Mesendoderm (in vitro differentiated cells): ENCODE data around the gene PRIMA1.
"Not testable (repeated sequence)": the region's sequence is repeated elsewhere in the genome, so short reads cannot be mapped to it uniquely, and the experiment has no call there.

Experiments
- DNase-seq: peaks from one replicate; pipeline ENCODE4 v3.0.0; 2013
- H2AK5ac ChIP-seq: 2 replicates; pipeline ENCODE4 v1.6.1; 2013; ENCODE audit warnings: low read length, inconsistent platforms
- H2BK120ac ChIP-seq: 2 replicates; pipeline ENCODE4 v1.6.1; 2013; ENCODE audit warnings: low read depth, mild to moderate bottlenecking, low read length, moderate library complexity, mixed read lengths
- H2BK15ac ChIP-seq: replicated peaks from 2 replicates; pipeline ENCODE4 v1.6.1; 2013; ENCODE audit warnings: low read depth, mild to moderate bottlenecking, moderate library complexity
- H2BK5ac ChIP-seq: 2 replicates; pipeline ENCODE4 v1.6.1; 2013; ENCODE audit warnings: low read length, inconsistent platforms
- H3K18ac ChIP-seq: 2 replicates; pipeline ENCODE4 v1.6.1; 2013; ENCODE audit warnings: mild to moderate bottlenecking, low read length, mixed read lengths
- H3K23ac ChIP-seq: one replicate; pipeline ENCODE4 v1.6.1; 2013; ENCODE audit warnings: low read length
- H3K27ac ChIP-seq: 2 replicates; pipeline ENCODE4 v1.5.1; 2013; ENCODE audit warnings: low read depth, mild to moderate bottlenecking, inconsistent platforms, low read length, moderate library complexity
- H3K27me3 ChIP-seq: 2 replicates; pipeline ENCODE4 v1.6.1; 2013; ENCODE audit warnings: low read length, control low read depth, mild to moderate bottlenecking, inconsistent platforms; ENCODE audit not compliant: insufficient read depth, poor library complexity
- H3K36me3 ChIP-seq: 2 replicates; pipeline ENCODE4 v1.6.1; 2013; ENCODE audit warnings: low read length, inconsistent platforms; ENCODE audit not compliant: control insufficient read depth, insufficient read depth
- H3K4ac ChIP-seq: one replicate; pipeline ENCODE4 v1.6.1; 2013; ENCODE audit warnings: low read depth, mild to moderate bottlenecking, low read length, moderate library complexity
- H3K4me1 ChIP-seq: 2 replicates; pipeline ENCODE4 v1.6.1; 2013; ENCODE audit warnings: low read depth, low read length, inconsistent platforms; ENCODE audit not compliant: control insufficient read depth
- H3K4me2 ChIP-seq: 2 replicates; pipeline ENCODE4 v1.6.1; 2013; ENCODE audit warnings: low read length
- H3K4me3 ChIP-seq: 2 replicates; pipeline ENCODE4 v1.5.1; 2013; ENCODE audit warnings: mild to moderate bottlenecking, low read length
- H3K56ac ChIP-seq: one replicate; pipeline ENCODE4 v1.6.1; 2013; ENCODE audit warnings: low read length
- H3K79me1 ChIP-seq: 2 replicates; pipeline ENCODE4 v1.6.1; 2013; ENCODE audit warnings: low read length, inconsistent platforms
- H3K79me2 ChIP-seq: 2 replicates; pipeline ENCODE4 v1.6.1; 2013; ENCODE audit warnings: mild to moderate bottlenecking, low read length; ENCODE audit not compliant: control insufficient read depth, insufficient read depth
- H3K9ac ChIP-seq: 2 replicates; pipeline ENCODE4 v1.6.1; 2013; ENCODE audit warnings: low read length, inconsistent platforms
- H4K5ac ChIP-seq: one replicate; pipeline ENCODE4 v1.6.1; 2013; ENCODE audit warnings: low read length
- H4K8ac ChIP-seq: one replicate; pipeline ENCODE4 v1.6.1; 2013; ENCODE audit warnings: low read depth, mild to moderate bottlenecking, control low read depth, low read length, moderate library complexity
- WGBS: extraction: QIAGEN DNeasy Blood & Tissue Kit; methylation state at CpG from one replicate; pipeline ENCODE4 v1.1.7; 2013; ENCODE audit warnings: low lambda C conversion rate, missing lambda C conversion rate; ENCODE audit not compliant: insufficient coverage; ENCODE audit errors: extremely low coverage; 5-methylcytosine and 5-hydroxymethylcytosine counted together

PRIMA1 gene

DNA sequence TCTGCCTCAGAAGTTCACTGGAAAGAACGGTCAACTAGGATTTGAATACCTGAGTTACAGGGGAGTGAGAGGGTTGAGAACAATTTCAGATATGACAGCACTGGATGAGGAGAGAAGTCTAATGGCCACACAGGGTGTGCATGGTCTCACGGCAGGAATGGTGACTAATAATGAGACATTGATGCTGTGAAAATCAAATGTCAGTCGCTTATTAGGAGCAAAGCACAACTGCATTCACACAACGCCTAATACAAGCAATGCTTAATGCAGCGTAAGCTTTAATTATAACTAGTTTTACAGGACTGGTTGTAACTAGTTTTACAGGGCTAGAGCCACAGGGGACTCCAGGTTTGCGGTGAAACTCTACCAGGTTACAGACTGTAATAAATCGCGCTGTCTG is 23.4 kb upstream of the PRIMA1 start:
- H4K8ac ChIP-seq = no peak overlapping the region
- H3K79me1 ChIP-seq = no peaks in the 10 kb centered on the region
- DNase-seq = no peak
- H2BK5ac ChIP-seq = no peak overlapping the region
- H3K36me3 ChIP-seq = no peaks in the 10 kb centered on the region
- no peaks in the 10 kb centered on the region for H3K27me3 ChIP-seq
- no peak overlapping the region for H3K27ac ChIP-seq
- H2BK15ac ChIP-seq = no peak overlapping the region
- no peak overlapping the region for H3K4ac ChIP-seq
- no peak overlapping the region for H3K4me2 ChIP-seq
- H2AK5ac ChIP-seq = no peak overlapping the region
- no peak overlapping the region for H4K5ac ChIP-seq
- no peak overlapping the region for H3K18ac ChIP-seq
- no peaks in the 10 kb centered on the region for H3K4me1 ChIP-seq
- no peak overlapping the region for H2BK120ac ChIP-seq
- no CpG with 5 or more reads among the region's 8 CpGs for WGBS
- no peak overlapping the region for H3K4me3 ChIP-seq
- H3K79me2 ChIP-seq = no peaks in the 10 kb centered on the region
- no peak overlapping the region for H3K9ac ChIP-seq
- no peak overlapping the region for H3K23ac ChIP-seq
- H3K56ac ChIP-seq = no peak overlapping the region

DNA sequence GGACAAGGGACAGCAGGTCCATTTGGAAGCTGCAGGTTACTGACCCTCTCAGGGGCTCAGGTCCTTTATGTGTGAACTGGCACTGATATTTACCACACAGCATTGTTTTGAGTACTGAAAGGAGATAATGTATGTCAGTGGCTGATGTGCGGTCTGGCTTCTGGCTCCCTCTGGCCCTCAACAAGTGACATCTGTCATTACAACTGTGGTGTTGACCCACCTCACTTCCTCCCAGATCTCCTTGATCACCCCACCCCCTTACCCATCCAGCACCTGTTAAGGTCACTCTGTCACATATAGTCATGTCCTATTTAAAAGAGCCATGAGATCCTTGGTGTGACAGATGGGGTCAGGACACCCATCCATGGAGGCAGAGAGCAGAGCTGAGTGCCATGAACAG is 22.7 kb upstream of the PRIMA1 start:
- Histone ChIP-seq H4K8ac (no peak overlapping the region), H3K27me3 (no peaks in the 10 kb centered on the region), H3K4me2 (no peak overlapping the region), H2AK5ac (no peak overlapping the region), H3K4me3 (no peak overlapping the region), H3K56ac (no peak overlapping the region), H3K4ac (no peak overlapping the region), H3K79me1 (no peaks in the 10 kb centered on the region), H3K27ac (no peak overlapping the region), H4K5ac (no peak overlapping the region), H3K36me3 (no peaks in the 10 kb centered on the region), H2BK5ac (no peak overlapping the region), H3K9ac (no peak overlapping the region), H2BK120ac (no peak overlapping the region), H2BK15ac (no peak overlapping the region), H3K18ac (no peak overlapping the region), H3K79me2 (no peaks in the 10 kb centered on the region), H3K23ac (no peak overlapping the region), H3K4me1 (no peaks in the 10 kb centered on the region)
- WGBS = no CpG with 5 or more reads among the region's 1 CpG
- no peak for DNase-seq

DNA sequence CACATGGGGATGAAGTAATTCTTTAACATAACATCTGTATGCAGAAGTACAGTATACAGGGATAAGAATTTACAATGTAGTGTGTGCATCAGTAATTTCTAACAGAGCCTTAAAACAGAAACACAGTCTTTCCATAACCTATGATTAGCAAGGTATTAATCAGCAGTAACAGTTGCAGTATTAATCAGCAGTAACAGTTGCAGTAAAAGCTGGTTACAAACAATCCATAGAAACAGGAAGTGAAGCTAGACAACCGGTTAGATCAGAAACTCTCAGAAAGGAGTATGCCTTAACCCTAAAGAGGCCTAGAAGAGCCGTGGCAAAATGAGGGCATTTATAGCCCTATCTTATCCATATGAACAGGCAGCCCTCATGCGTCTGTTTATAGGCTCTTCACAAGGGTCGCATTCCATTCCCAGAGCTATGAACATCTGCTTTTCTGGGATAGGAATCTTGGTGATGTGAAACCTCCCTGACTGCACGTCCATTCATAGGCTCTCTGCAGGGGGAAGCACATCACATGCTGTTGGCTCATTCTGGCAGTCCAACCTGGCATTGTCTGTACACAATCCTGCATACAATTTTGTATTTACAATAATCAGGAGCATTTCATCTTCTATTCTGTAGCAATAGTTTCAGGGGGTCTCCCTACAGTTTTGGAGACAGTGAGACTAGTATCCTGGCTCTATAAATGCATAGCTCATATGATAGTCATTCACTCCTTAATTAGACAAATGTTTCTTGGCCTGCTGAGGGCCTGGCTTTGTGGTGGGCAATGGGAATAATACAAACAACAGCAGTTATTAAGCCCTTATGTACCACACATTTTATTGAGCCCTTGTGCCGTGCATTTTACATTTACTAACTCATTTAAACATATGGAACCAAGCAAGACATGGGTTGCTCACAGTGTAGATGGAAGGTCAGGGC is 21.5 kb upstream of the PRIMA1 start:
- not testable (repeated sequence) for H2BK120ac ChIP-seq, H4K8ac ChIP-seq, H3K36me3 ChIP-seq, H3K27me3 ChIP-seq, H3K9ac ChIP-seq, H3K4me1 ChIP-seq, H3K4ac ChIP-seq, H2BK15ac ChIP-seq, H3K79me1 ChIP-seq, H3K18ac ChIP-seq, H3K56ac ChIP-seq, H3K4me3 ChIP-seq, H3K23ac ChIP-seq, H4K5ac ChIP-seq, H3K4me2 ChIP-seq, H3K79me2 ChIP-seq, DNase-seq, H2AK5ac ChIP-seq, H3K27ac ChIP-seq, H2BK5ac ChIP-seq
- no CpG with 5 or more reads among the region's 6 CpGs for WGBS

DNA sequence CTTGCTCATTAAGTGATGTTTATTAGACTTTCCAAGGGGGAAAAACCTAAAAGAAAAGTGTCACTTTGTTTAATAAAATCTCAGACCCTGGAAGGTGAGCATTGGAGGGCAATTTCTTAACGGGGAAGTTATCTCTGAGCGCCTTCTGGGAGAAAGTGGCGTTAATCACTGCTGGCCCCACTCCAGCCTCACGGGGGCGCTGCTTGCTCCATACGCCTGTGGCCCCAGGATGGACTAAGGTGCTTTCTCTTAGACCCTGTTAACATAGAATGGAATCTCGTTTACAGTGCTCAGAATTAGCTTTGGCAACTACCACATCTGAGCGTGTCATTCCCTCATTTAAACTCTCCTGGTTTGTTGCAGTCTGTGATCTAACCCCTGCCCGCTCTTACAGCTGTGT is 16.4 kb upstream of the PRIMA1 start:
- WGBS = no CpG with 5 or more reads among the region's 9 CpGs
- Histone ChIP-seq H2BK120ac (no peak overlapping the region), H3K4me1 (no peaks in the 10 kb centered on the region)

DNA sequence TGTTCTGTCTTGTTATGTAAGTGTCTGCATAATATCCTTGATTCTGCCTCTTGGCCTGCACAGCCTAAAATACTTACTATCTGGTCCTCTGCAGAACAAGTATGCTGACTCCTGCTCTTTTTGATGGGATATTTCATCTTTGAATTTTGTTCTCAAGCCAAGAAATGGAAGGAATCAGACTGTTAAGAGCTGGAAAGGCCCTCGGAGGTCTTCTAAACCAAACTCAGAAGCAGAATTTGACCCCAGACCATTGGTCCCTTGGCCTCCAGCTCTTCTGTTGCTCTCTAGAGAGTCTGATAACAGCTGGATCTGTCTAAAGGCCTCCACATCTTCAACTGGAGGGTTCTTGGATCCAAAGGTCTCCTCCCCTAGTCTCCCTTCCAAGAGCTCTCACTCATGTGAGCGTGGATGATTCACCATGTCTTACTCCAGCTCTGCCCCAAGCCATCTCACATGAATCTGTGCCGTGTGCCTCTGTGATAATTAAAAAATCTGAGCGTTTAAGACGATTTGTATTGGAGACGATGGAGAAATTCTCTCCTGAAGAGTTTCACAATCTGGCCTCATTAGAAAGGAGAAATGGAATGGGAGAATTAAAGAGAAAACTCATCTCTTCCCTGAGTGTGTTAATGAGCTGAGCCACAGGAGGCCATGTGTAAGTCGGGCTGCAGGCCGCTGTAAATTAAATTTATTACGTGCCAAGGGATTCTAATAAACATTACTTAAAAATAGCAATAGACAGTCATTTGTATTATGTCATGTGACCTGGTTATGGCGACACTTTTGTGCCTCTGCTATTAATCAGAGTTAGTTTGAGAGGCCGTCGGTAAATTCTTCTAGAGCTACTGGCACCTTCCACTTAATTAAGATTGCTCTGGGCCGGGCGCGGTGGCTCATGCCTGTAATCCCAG is 15.4 kb upstream of the PRIMA1 start:
- Histone ChIP-seq H3K27me3 (no peaks in the 10 kb centered on the region), H2BK120ac (no peak overlapping the region), H3K4me3 (no peak overlapping the region), H3K4me1 (no peaks in the 10 kb centered on the region), H4K5ac (no peak overlapping the region), H4K8ac (no peak overlapping the region), H3K79me1 (no peaks in the 10 kb centered on the region), H2AK5ac (no peak overlapping the region), H3K36me3 (no peaks in the 10 kb centered on the region), H3K18ac (no peak overlapping the region), H3K9ac (no peak overlapping the region), H3K4me2 (no peak overlapping the region), H2BK15ac (no peak overlapping the region), H3K79me2 (no peaks in the 10 kb centered on the region), H3K4ac (no peak overlapping the region), H3K56ac (no peak overlapping the region), H2BK5ac (no peak overlapping the region), H3K27ac (no peak overlapping the region), H3K23ac (no peak overlapping the region)
- no peak for DNase-seq
- no CpG with 5 or more reads among the region's 15 CpGs for WGBS

More for the DNA sequence above, 16.4 kb upstream of the PRIMA1 start:
- Histone ChIP-seq H4K5ac (no peak overlapping the region), H4K8ac (no peak overlapping the region), H3K4me3 (no peak overlapping the region), H3K36me3 (no peaks in the 10 kb centered on the region), H3K4me2 (no peak overlapping the region), H3K18ac (no peak overlapping the region), H3K56ac (no peak overlapping the region), H3K79me2 (no peaks in the 10 kb centered on the region), H3K4ac (no peak overlapping the region), H3K79me1 (no peaks in the 10 kb centered on the region), H3K23ac (no peak overlapping the region), H3K27ac (no peak overlapping the region), H2BK15ac (no peak overlapping the region), H3K27me3 (no peaks in the 10 kb centered on the region), H2BK5ac (no peak overlapping the region), H3K9ac (no peak overlapping the region), H2AK5ac (no peak overlapping the region)
- DNase-seq = peak; percentile 51
